PC-9 (cell line): ENCODE data around the gene EXOC2.

ENCODE experiments used
- EZH2 ChIP-seq: fragments of 200-600 bp; sonication (generic); IDR thresholded peaks from 2 replicates; pipeline ENCODE4 v1.8.0; 2017; ENCODE audit warnings: antibody characterized with exemption, low read depth
- TF ChIP-seq, protein P1 (sequence below): fragments of 200-600 bp; sonication (generic); conservative IDR thresholded peaks from 2 replicates; pipeline ENCODE4 v1.6.1; 2017; ENCODE audit warnings: mixed run types, antibody characterized with exemption, mild to moderate bottlenecking, moderate library complexity

DNA sequence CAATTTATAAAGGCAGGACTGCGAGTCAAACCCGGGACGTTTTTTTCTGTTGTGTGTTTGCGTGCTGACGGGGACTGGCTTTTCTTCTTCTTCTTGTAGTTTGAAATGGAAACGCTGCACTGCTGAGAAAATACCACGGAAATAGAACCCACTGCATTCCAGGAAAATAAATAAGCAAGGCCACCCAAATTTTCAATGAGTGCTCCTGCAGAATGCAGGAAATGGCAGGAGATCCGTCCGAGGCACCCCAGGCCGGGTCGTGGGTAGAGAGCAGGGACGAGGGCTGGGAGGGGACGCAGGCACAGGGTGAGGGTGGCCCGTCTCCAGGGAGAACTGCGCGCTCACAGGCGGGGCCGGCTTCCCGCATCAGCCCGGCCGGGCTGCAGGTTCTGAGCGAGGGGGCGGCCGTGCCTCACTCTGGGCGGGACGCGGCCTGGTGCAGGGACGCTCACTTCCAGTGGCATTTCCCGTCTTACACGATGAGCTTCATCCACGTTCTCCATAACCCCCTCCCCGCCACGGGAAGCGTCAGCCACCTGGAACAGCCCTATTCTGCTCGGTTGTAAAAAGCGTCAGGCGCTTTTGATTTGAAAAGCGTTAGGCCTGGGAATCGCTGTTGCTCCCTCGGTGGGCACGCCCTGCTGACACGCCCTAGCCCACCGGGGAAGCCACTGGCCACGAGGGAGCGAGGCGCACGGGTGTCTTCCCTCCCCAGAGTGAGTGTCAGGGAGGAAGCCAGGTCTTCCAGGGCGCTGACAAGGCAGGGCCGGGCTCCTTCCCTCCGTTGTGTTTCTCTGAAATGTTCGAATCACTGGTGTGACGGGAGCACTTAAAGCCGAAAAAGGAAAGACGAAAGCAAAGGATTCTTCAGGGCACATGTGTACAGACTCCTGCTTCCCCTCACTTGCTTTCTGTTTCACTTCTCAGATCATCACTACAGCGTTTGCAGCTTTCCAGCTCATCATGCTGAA lies 17.9 kb upstream of the EXOC2 start:
- TF ChIP-seq, protein P1, sequence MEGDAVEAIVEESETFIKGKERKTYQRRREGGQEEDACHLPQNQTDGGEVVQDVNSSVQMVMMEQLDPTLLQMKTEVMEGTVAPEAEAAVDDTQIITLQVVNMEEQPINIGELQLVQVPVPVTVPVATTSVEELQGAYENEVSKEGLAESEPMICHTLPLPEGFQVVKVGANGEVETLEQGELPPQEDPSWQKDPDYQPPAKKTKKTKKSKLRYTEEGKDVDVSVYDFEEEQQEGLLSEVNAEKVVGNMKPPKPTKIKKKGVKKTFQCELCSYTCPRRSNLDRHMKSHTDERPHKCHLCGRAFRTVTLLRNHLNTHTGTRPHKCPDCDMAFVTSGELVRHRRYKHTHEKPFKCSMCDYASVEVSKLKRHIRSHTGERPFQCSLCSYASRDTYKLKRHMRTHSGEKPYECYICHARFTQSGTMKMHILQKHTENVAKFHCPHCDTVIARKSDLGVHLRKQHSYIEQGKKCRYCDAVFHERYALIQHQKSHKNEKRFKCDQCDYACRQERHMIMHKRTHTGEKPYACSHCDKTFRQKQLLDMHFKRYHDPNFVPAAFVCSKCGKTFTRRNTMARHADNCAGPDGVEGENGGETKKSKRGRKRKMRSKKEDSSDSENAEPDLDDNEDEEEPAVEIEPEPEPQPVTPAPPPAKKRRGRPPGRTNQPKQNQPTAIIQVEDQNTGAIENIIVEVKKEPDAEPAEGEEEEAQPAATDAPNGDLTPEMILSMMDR = no peak
- TF ChIP-seq EZH2 = no peak
